Mesenchymal stem cell (in vitro differentiated cells and primary cell): ENCODE results near the gene DAP.

ENCODE experiments used
- DNase-seq: peaks from one replicate; pipeline ENCODE4 v3.0.0-alpha.2; 2013
- H2AFZ ChIP-seq: one replicate; pipeline ENCODE4 v1.6.1; 2013; ENCODE audit warnings: low read depth, mild to moderate bottlenecking, control low read depth, inconsistent platforms, low read length, moderate library complexity
- H2AK5ac ChIP-seq: 2 replicates; pipeline ENCODE4 v1.6.1; 2013; ENCODE audit warnings: low read length, moderate library complexity, mild to moderate bottlenecking, inconsistent platforms; ENCODE audit not compliant: severe bottlenecking
- H2BK120ac ChIP-seq: one replicate; pipeline ENCODE4 v1.6.1; 2013; ENCODE audit warnings: low read depth, mild to moderate bottlenecking, inconsistent platforms, low read length, moderate library complexity
- H2BK12ac ChIP-seq, 2 experiments: one replicate each; pipeline ENCODE4 v1.6.1; 2013; ENCODE audit warnings: inconsistent platforms in 2 of 2, low read length in 2 of 2, mild to moderate bottlenecking in 2 of 2, moderate library complexity in 2 of 2, control low read depth in 1 of 2
- H2BK15ac ChIP-seq: one replicate; pipeline ENCODE4 v1.6.1; 2013; ENCODE audit warnings: mild to moderate bottlenecking, low read depth, inconsistent platforms; ENCODE audit not compliant: poor library complexity, severe bottlenecking
- H2BK5ac ChIP-seq: 2 replicates; pipeline ENCODE4 v1.6.1; 2013; ENCODE audit warnings: low read depth, mild to moderate bottlenecking, low read length, control low read depth, inconsistent platforms; ENCODE audit not compliant: poor library complexity, severe bottlenecking
- H3K14ac ChIP-seq, 2 experiments: one replicate each; pipeline ENCODE4 v1.6.1; 2013; ENCODE audit warnings: inconsistent platforms in 2 of 2, low read length in 2 of 2, control low read depth in 1 of 2, mild to moderate bottlenecking in 1 of 2, moderate library complexity in 1 of 2
- H3K18ac ChIP-seq, 2 experiments: one replicate each; pipeline ENCODE4 v1.6.1; 2013; ENCODE audit warnings: inconsistent platforms in 2 of 2, low read length in 2 of 2, control low read depth in 1 of 2, low read depth in 1 of 2, mild to moderate bottlenecking in 1 of 2
- H3K23ac ChIP-seq, 2 experiments: one replicate each; pipeline ENCODE4 v1.6.1; 2013; ENCODE audit warnings: inconsistent platforms in 2 of 2, low read length in 2 of 2, mild to moderate bottlenecking in 2 of 2, moderate library complexity in 2 of 2, control low read depth in 1 of 2
- H3K27ac ChIP-seq: 2 replicates; pipeline ENCODE4 v1.5.1; 2013; ENCODE audit warnings: mild to moderate bottlenecking, moderate library complexity, low read length, control low read depth, inconsistent platforms; ENCODE audit not compliant: poor library complexity, severe bottlenecking
- H3K27me3 ChIP-seq, 2 experiments: 2 replicates each; pipeline versions ENCODE4 v1.6.1 to v1.7.0; 2013; ENCODE audit warnings: low read length in 2 of 2, mild to moderate bottlenecking in 2 of 2, moderate library complexity in 2 of 2, control low read depth in 1 of 2, inconsistent platforms in 1 of 2; ENCODE audit not compliant: control insufficient read depth in 1 of 2, insufficient read depth in 1 of 2
- H3K36me3 ChIP-seq, 2 experiments: 2 replicates each; pipeline versions ENCODE4 v1.6.1 to v1.7.0; 2013; ENCODE audit warnings: low read length in 2 of 2, control low read depth in 1 of 2, inconsistent platforms in 1 of 2, low read depth in 1 of 2, mild to moderate bottlenecking in 1 of 2; ENCODE audit not compliant: insufficient read depth in 2 of 2, control insufficient read depth in 1 of 2
- H3K4ac ChIP-seq, 2 experiments: one replicate each; pipeline ENCODE4 v1.6.1; 2013; ENCODE audit warnings: inconsistent platforms in 2 of 2, low read length in 2 of 2, mild to moderate bottlenecking in 2 of 2, moderate library complexity in 2 of 2, control low read depth in 1 of 2, low read depth in 1 of 2
- H3K4me1 ChIP-seq: 2 replicates; pipeline ENCODE4 v1.6.1; 2013; ENCODE audit warnings: low read depth, low read length, control low read depth; ENCODE audit not compliant: control insufficient read depth, insufficient read depth
- H3K4me2 ChIP-seq: 2 replicates; pipeline ENCODE4 v1.6.1; 2013; ENCODE audit warnings: low read length, mild to moderate bottlenecking, inconsistent platforms; ENCODE audit not compliant: poor library complexity, severe bottlenecking
- H3K4me3 ChIP-seq, 2 experiments: 2 replicates each; pipeline versions ENCODE4 v1.5.1 to v1.7.0; 2013; ENCODE audit warnings: low read length in 2 of 2, mild to moderate bottlenecking in 2 of 2, control low read depth in 1 of 2, low read depth in 1 of 2; ENCODE audit not compliant: insufficient read depth in 1 of 2
- H3K79me1 ChIP-seq: replicated peaks from 2 replicates; pipeline ENCODE4 v1.6.1; 2013; ENCODE audit warnings: mild to moderate bottlenecking, control low read depth, low read length, inconsistent platforms; ENCODE audit not compliant: poor library complexity, severe bottlenecking
- H3K9ac ChIP-seq: 2 replicates; pipeline ENCODE4 v1.7.0; 2013; ENCODE audit warnings: mild to moderate bottlenecking, low read length, moderate library complexity
- H3K9me3 ChIP-seq: 2 replicates; pipeline ENCODE4 v1.7.0; 2013; ENCODE audit warnings: mild to moderate bottlenecking, low read length; ENCODE audit not compliant: control insufficient read depth
- H4K8ac ChIP-seq: one replicate; pipeline ENCODE4 v1.6.1; 2013; ENCODE audit warnings: inconsistent platforms, mild to moderate bottlenecking, low read length, moderate library complexity
- H4K91ac ChIP-seq: one replicate; pipeline ENCODE4 v1.6.1; 2013; ENCODE audit warnings: mild to moderate bottlenecking, low read length, inconsistent platforms
- WGBS: methylation state at CpG from one replicate; pipeline ENCODE4 v1.1.7; 2013; ENCODE audit warnings: mixed read lengths; 5-methylcytosine and 5-hydroxymethylcytosine counted together

Gene DAP

DNA sequence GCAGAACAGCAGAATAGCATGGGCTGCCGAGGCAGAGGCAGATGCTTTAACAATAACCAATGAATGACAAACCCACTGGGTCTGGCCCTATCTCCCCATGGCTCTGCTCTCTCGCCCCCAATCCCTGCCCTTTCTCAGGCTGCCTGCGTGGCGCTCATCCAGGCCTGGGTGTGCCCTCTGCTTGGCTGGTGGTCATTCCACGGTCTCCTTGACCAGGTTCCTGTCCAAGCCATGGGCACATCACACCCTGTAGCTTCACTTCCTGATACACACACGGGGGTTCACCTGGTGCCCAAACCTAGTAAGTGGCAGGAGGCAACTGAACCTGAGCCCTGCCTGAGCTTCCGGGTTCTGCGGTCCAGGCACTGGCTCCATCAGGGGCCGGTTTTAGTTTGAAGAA lies 87.6 kb downstream of the DAP start:
- no peak overlapping the region for H3K4me3 ChIP-seq
- H2AFZ ChIP-seq, result no peak overlapping the region
- no peak for DNase-seq
- no peak overlapping the region for H4K91ac ChIP-seq
- peaks cover 16% of the 10 kb centered on the region in 2 experiments for H3K36me3 ChIP-seq
- H3K9me3 ChIP-seq, result peaks cover 13% of the 10 kb centered on the region
- H3K27ac ChIP-seq, result no peak overlapping the region
- no peak overlapping the region for H2BK12ac ChIP-seq
- H3K4me1 ChIP-seq, result peaks cover 7% of the 10 kb centered on the region
- WGBS, result 95% methylated on average over 9 of the region's 9 CpGs
- no peak overlapping the region for H2AK5ac ChIP-seq
- no peak overlapping the region for H3K23ac ChIP-seq
- H3K27me3 ChIP-seq, result peaks cover 0 to 27% of the 10 kb centered on the region in 2 experiments
- no peak overlapping the region for H4K8ac ChIP-seq
- H3K79me1 ChIP-seq, result no peaks in the 10 kb centered on the region
- H3K9ac ChIP-seq, result no peak overlapping the region
- no peak overlapping the region for H3K18ac ChIP-seq
- no peak overlapping the region for H3K4me2 ChIP-seq
- H2BK120ac ChIP-seq, result no peak overlapping the region
- no peak overlapping the region for H2BK15ac ChIP-seq
- H3K4ac ChIP-seq, result no peak overlapping the region
- H2BK5ac ChIP-seq, result no peak overlapping the region
- no peak overlapping the region for H3K14ac ChIP-seq

DNA sequence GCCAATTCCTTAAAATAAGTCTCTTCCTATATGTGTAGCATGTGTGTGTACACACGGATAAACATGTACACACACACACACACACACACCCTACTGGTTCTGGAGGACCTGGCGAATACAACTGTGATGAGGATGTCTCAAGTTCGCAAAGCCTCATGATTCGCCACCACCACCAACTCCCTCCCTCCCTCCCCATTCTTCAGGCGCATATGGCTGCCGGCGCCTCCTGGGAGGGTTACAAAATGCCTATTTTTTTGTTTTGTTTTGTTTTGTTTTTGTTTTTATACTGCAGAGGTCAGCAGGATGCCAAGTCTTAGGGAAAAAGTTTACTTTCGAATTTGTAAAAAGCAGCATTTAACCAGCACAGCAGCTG lies 88.0 kb downstream of the DAP start:
- no peaks in the 10 kb centered on the region for H3K79me1 ChIP-seq
- H3K4me1 ChIP-seq, result peaks cover 5% of the 10 kb centered on the region
- no peak for DNase-seq
- no peak overlapping the region for H3K18ac ChIP-seq
- H3K23ac ChIP-seq, result no peak overlapping the region
- H3K9me3 ChIP-seq, result peaks cover 16% of the 10 kb centered on the region
- H2AK5ac ChIP-seq, result no peak overlapping the region
- no peak overlapping the region for H3K14ac ChIP-seq
- H3K27ac ChIP-seq, result no peak overlapping the region
- no peak overlapping the region for H3K4me3 ChIP-seq
- H3K4me2 ChIP-seq, result no peak overlapping the region
- no peak overlapping the region for H2AFZ ChIP-seq
- H3K4ac ChIP-seq, result no peak overlapping the region
- H2BK15ac ChIP-seq, result no peak overlapping the region
- no peak overlapping the region for H4K8ac ChIP-seq
- WGBS, result 96% methylated on average over 4 of the region's 8 CpGs
- no peak overlapping the region for H3K9ac ChIP-seq
- H2BK5ac ChIP-seq, result no peak overlapping the region
- peaks cover 0 to 27% of the 10 kb centered on the region in 2 experiments for H3K27me3 ChIP-seq
- H3K36me3 ChIP-seq, result peaks cover 12% of the 10 kb centered on the region in 2 experiments
- H4K91ac ChIP-seq, result no peak overlapping the region
- no peak overlapping the region for H2BK120ac ChIP-seq
- no peak overlapping the region for H2BK12ac ChIP-seq

DNA sequence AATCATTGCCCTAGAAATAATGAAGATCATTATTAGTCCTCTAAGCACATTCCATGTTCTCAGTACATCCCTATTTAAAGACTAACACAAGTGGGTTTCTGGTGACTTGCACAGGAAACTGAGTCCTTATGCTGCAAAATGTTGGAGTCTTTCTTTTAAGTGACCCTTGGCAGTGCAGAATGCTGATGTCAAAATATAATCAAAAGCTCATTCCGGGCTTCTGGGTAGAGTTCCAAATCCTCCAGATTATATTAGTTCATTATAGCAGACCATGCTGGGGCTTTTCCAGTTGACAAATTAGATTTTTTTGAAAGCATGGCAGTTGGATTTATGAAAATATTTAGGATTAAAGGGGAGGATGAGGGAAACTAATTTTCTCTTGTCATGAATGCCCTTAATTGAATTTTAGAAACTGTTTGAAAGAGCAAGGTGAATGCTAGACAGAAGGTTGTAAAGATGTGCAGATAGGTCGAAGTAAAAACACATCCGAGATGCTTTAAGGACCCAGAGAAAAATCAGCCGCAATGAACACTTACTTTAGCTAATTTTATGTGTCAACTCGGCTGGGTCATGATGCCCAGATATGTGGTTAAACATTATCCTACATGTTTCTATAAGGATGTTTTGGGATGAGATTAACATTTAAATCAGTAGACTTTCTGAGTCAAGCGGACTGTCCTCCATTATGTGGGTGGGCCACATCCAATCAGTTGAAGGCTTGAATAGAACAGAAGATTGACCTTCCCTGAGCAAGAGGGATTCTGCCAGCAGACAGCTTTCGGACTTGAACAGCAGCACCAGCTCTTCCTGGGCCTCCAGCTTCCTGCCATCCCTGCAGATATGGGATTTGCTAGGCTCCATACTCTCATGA lies 88.7 kb downstream of the DAP start:
- Histone ChIP-seq H4K8ac (no peak overlapping the region), H3K9me3 (peaks cover 12% of the 10 kb centered on the region), H3K27ac (no peak overlapping the region), H3K18ac (no peak overlapping the region), H3K14ac (no peak overlapping the region), H3K79me1 (no peaks in the 10 kb centered on the region), H3K27me3 (peaks cover 0 to 27% of the 10 kb centered on the region in 2 experiments), H3K4me1 (peaks cover 2% of the 10 kb centered on the region), H3K36me3 (peaks cover 6 to 7% of the 10 kb centered on the region in 2 experiments), H2BK120ac (no peak overlapping the region), H2AFZ (no peak overlapping the region), H3K9ac (no peak overlapping the region), H3K4me3 (no peak overlapping the region), H2BK15ac (no peak overlapping the region), H2BK12ac (no peak overlapping the region), H4K91ac (no peak overlapping the region), H2BK5ac (no peak overlapping the region), H3K23ac (no peak overlapping the region), H3K4ac (no peak overlapping the region), H2AK5ac (no peak overlapping the region), H3K4me2 (no peak overlapping the region)
- DNase-seq, result no peak
- WGBS, result 89% methylated on average over 6 of the region's 7 CpGs

DNA sequence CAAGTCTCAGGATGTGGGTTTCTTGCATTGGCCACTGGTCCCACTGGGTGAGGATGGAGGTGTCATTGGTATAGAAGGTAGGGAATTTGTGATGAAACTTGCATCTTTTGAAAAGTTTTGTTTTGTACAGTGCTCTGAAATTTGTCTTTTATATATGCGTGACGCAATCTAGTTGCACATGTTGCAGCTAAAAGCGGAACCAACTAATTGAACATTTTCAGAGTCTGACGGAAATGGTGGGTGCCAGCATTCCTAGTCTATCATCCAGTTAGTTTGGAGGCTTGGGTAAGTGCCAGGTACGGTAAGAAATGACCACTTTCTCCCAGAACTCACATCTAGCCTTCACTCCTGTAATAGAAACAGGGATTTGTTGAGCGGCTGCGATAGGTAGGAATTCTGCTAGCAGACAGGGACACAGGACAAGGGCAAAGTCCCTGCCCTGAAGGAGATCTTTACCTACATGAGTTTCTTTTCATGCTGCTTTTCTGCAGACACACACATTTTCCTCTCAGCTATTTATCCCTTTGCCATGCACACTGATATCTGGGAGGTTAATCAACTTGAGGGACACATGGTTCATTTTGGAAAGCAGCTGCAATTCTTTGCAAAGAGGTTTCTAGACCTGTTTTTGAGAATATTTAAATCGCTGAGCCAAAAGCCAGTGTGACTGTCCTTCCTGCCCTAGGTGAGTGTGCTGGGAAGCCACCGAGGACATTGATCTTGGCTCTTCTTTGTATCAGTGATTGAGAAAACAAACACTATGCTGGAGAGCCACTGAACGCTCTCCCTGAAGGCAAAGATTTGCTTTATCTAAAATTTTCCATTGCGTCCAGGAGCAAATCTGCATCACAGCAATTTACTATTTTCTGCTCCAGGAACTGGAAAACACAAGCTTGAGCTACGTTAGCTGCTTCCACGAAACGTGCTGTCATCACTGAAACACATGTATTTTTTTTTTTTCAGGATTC lies 89.7 kb downstream of the DAP start:
- no peak overlapping the region for H4K8ac ChIP-seq
- no peak overlapping the region for H2AK5ac ChIP-seq
- WGBS, result 90% methylated on average over 14 of the region's 14 CpGs

More for the DNA sequence above, 89.7 kb downstream of the DAP start:
- no peak overlapping the region for H2BK15ac ChIP-seq
- H3K4me3 ChIP-seq, result no peak overlapping the region
- H3K79me1 ChIP-seq, result no peaks in the 10 kb centered on the region
- H3K4me2 ChIP-seq, result no peak overlapping the region
- no peak overlapping the region for H3K9ac ChIP-seq
- H2BK5ac ChIP-seq, result no peak overlapping the region
- H2AFZ ChIP-seq, result no peak overlapping the region
- no peak overlapping the region for H3K18ac ChIP-seq
- H3K23ac ChIP-seq, result no peak overlapping the region
- no peak overlapping the region for H3K14ac ChIP-seq
- H3K4me1 ChIP-seq, result peaks cover 2% of the 10 kb centered on the region
- H2BK12ac ChIP-seq, result no peak overlapping the region
- no peak overlapping the region for H3K27ac ChIP-seq
- no peak overlapping the region for H3K4ac ChIP-seq
- no peak overlapping the region for H4K91ac ChIP-seq
- peaks cover 6% of the 10 kb centered on the region for H3K9me3 ChIP-seq
- H3K27me3 ChIP-seq, result peaks cover 0 to 27% of the 10 kb centered on the region in 2 experiments
- H3K36me3 ChIP-seq, result peaks cover 0 to 4% of the 10 kb centered on the region in 2 experiments
- DNase-seq, result no peak
- no peak overlapping the region for H2BK120ac ChIP-seq
